ENCODE measurements around the gene PDLIM7.
A peak's percentile ranks its signal among the peaks of the same experiment; 100 is the strongest.

Gene PDLIM7

DNA sequence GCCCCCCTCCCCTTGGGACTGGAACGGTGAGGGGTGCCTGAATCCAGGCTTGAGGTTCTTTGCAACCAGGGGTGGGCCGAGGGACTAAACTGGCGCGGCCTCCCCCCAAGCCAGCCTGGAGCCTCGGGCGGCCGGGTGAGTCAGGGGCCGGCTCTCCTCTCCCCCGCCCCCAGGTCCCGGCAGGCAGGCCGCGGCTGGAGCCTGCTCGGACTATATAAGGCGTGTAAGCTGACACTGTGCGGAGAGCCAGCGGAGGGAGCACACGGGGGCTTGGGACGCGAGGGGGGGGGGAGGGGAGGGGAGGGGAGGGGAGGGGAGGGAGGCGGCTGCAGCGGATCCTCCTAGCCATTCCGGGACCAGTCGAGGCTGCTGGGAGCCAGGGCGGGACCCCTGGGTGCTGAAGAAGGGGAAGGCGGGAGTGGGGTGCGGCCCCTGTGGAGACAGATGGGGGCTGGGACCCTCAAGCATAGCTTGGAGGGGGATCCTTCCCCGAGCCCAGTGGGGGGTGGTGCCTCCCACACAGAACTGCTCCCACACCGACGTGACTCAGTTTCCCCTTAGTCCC is 595 bp downstream of the PDLIM7 start:
- Histone ChIP-seq H3K27ac (ENCODE audit: low read length) (no peak overlapping the region), H2AFZ (ENCODE audit: low read depth, low read length) (no peak overlapping the region), H3K4me2 (ENCODE audit: low read length) (peak overlapping the region; percentile 82), H3K4me3 (ENCODE audit: low read length) (peak overlapping the region; percentile 82), H4K20me1 (ENCODE audit: insufficient read depth, low read length) (peaks cover 7% of the 10 kb centered on the region; the same call in 1 of the 2 replicates), H3K9ac (ENCODE audit: low read length) (peak overlapping the region; percentile 50), H3K27me3 (ENCODE audit: low read depth, low read length) (peaks cover 28% of the 10 kb centered on the region), H3K36me3 (replicated peaks; ENCODE audit: low read depth, low read length) (no peaks in the 10 kb centered on the region), H3K79me2 (ENCODE audit: low read length) (no peaks in the 10 kb centered on the region), H3K4me1 (ENCODE audit: low read length) (peaks cover 53% of the 10 kb centered on the region), H3K9me3 (ENCODE audit: insufficient read depth, low read length) (no peaks in the 10 kb centered on the region)
- TF ChIP-seq, protein P1, sequence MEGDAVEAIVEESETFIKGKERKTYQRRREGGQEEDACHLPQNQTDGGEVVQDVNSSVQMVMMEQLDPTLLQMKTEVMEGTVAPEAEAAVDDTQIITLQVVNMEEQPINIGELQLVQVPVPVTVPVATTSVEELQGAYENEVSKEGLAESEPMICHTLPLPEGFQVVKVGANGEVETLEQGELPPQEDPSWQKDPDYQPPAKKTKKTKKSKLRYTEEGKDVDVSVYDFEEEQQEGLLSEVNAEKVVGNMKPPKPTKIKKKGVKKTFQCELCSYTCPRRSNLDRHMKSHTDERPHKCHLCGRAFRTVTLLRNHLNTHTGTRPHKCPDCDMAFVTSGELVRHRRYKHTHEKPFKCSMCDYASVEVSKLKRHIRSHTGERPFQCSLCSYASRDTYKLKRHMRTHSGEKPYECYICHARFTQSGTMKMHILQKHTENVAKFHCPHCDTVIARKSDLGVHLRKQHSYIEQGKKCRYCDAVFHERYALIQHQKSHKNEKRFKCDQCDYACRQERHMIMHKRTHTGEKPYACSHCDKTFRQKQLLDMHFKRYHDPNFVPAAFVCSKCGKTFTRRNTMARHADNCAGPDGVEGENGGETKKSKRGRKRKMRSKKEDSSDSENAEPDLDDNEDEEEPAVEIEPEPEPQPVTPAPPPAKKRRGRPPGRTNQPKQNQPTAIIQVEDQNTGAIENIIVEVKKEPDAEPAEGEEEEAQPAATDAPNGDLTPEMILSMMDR (IDR thresholded peaks at IDR 0.05; ENCODE audit: low read depth, low read length), result no peak
- no peak for TF ChIP-seq EZH2phosphoT487 (IDR thresholded peaks at IDR 0.05; ENCODE audit: low read depth)

GRCh38 chr5:177496070-177496726 is 1.2 kb downstream of the PDLIM7 start:
- no peaks in the 10 kb centered on the region for H3K9me3 ChIP-seq (ENCODE audit: insufficient read depth, low read length)
- H3K4me2 ChIP-seq (ENCODE audit: low read length), result peak overlapping the region; percentile 82
- no peaks in the 10 kb centered on the region for H3K36me3 ChIP-seq (replicated peaks; ENCODE audit: low read depth, low read length)
- H4K20me1 ChIP-seq (ENCODE audit: insufficient read depth, low read length), result peaks cover 1% of the 10 kb centered on the region; the same call in 1 of the 2 replicates
- H3K9ac ChIP-seq (ENCODE audit: low read length), result peak overlapping the region; percentile 45; the same call in 1 of the 2 replicates
- H3K27ac ChIP-seq (ENCODE audit: low read length), result no peak overlapping the region
- peaks cover 28% of the 10 kb centered on the region for H3K27me3 ChIP-seq (ENCODE audit: low read depth, low read length)
- no peak for TF ChIP-seq EZH2phosphoT487 (IDR thresholded peaks at IDR 0.05; ENCODE audit: low read depth)
- TF ChIP-seq, protein P1 (IDR thresholded peaks at IDR 0.05; ENCODE audit: low read depth, low read length), result no peak
- H3K4me1 ChIP-seq (ENCODE audit: low read length), result peaks cover 47% of the 10 kb centered on the region
- no peak overlapping the region for H2AFZ ChIP-seq (ENCODE audit: low read depth, low read length)
- no peaks in the 10 kb centered on the region for H3K79me2 ChIP-seq (ENCODE audit: low read length)
- H3K4me3 ChIP-seq (ENCODE audit: low read length), result peak overlapping the region; percentile 82

- H3K27me3 ChIP-seq (ENCODE audit: low read depth, low read length), result peaks cover 28% of the 10 kb centered on the region
- H3K4me3 ChIP-seq (ENCODE audit: low read length), result no peak overlapping the region
- H3K9ac ChIP-seq (ENCODE audit: low read length), result no peak overlapping the region; the same call in 1 of the 2 replicates
- H3K9me3 ChIP-seq (ENCODE audit: insufficient read depth, low read length), result no peaks in the 10 kb centered on the region
- H3K4me2 ChIP-seq (ENCODE audit: low read length), result peak overlapping the region; percentile 82
- H3K79me2 ChIP-seq (ENCODE audit: low read length), result no peaks in the 10 kb centered on the region
- TF ChIP-seq, protein P1 (IDR thresholded peaks at IDR 0.05; ENCODE audit: low read depth, low read length), result no peak
- TF ChIP-seq EZH2phosphoT487 (IDR thresholded peaks at IDR 0.05; ENCODE audit: low read depth), result no peak
- H3K27ac ChIP-seq (ENCODE audit: low read length), result no peak overlapping the region
- no peaks in the 10 kb centered on the region for H4K20me1 ChIP-seq (ENCODE audit: insufficient read depth, low read length)
- peaks cover 40% of the 10 kb centered on the region for H3K4me1 ChIP-seq (ENCODE audit: low read length)
- H2AFZ ChIP-seq (ENCODE audit: low read depth, low read length), result no peak overlapping the region
- no peaks in the 10 kb centered on the region for H3K36me3 ChIP-seq (replicated peaks; ENCODE audit: low read depth, low read length)
These were observed 2.0 kb downstream of the PDLIM7 start for GRCh38 chr5:177495243-177496060.

Measured in OCI-LY3 (cell line).